SK-MEL-5 (cell line): ENCODE measurements around the gene ACKR2. TPM values are rescaled to one million over a fixed set of nuclear protein-coding genes. Genes with fewer than 3 reads are reported as not detected.

Source experiments
- DNase-seq: peaks from one replicate; pipeline ENCODE4 v3.0.0-alpha.2; 2016; ENCODE audit warnings: low read depth, low spot score
- in situ Hi-C: cut with HindIII; loops from 2 replicates; pipeline ENCODE4 v1.10.0; 2016; ENCODE audit warnings: low sequenced_read_pairs, high pct_unique_total_duplicates, low pct_unique_long_range_greater_than_20kb
- total RNA-seq: library from RNA; depleted of rRNA; stranded (reverse); fragments of >200 nt; shearing (Covaris generic); gene quantifications from 2 replicates; pipeline ENCODE4 v1.2.3, GENCODE V29; 2014

Gene ACKR2
- total RNA-seq, 1 experiment from 2014 or later = not detected

DNA sequence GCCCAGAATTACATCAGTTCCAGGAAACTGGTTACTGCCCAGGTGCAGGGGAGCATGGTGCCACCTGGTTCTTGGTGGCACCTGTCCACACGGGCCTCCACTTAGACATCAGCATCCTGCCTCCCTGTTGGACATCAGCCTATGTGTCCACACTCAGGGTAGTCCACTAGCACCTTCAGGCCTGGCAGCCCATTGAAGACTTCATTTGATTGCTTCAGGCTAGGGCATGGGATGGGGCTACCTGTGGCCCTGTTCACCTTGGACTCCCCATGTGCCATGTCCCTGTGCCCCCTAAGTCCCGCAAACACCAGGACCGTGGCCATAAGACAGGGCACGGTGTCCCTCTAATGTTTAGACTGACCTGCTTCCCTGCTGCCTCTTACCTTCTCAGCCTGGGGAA lies 35.6 kb downstream of the ACKR2 start:
- in situ Hi-C loops = no loop called here
- DNase-seq = no peak

DNA sequence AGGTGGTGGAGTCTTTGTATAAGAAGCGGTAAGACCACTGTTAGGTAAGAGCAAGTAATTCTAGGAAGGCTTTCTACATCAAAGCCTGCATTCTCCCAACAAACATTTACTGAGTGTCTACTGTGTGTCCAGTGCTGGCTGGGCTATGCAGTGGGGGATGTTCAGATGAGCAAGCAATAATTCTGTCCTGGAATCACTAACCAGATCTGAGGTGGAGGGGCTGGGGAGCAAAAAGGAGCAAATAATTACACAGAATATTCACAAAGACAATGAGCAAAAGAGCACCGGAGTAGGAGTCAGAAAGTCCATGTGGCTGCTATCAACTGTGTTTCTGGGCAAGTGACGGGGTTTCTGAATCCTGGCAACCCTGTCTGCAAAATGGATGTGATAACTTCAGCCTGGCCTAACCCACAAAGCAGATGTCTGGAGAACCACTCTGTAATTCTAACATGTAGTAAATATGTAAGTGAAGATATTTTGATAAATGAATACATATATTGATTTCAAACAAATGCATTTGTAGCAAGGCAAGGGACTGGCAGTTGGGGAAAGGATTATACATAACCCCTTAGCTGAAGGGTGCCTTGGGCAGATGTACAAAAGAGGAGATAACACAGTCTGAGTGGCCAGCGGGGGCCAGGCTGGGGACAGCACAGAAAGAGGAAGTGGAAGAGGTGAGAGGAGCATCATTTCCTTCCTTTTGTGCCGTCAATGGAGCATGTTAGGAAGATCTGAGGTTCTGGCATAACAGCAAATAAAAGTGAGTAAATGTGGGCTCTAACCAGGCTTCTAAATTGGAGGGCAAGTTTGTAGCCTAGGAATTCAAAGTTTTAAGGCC lies 37.7 kb downstream of the ACKR2 start:
- DNase-seq = no peak
- in situ Hi-C loops = no loop called here

DNA sequence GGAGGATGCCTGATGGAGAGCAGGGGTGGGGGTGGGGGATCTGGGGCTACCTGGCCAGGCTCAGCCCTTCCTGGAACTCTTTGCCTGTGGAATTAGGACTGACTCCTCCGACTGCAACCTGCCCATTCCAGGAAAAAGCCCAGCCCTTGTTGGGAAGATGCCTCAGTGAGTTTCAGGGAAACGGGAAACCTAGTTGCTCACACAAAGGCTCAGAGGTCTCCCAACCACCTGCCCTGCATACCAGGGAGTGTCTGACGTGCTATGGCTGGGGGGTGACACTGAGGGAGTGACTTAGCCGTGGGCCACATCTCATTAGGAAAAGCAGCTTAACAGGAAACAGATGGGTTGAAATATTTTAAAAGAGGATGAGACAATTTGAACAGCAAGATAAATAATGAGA lies 38.5 kb downstream of the ACKR2 start:
- no peak for DNase-seq
- in situ Hi-C loops = no loop called here

DNA sequence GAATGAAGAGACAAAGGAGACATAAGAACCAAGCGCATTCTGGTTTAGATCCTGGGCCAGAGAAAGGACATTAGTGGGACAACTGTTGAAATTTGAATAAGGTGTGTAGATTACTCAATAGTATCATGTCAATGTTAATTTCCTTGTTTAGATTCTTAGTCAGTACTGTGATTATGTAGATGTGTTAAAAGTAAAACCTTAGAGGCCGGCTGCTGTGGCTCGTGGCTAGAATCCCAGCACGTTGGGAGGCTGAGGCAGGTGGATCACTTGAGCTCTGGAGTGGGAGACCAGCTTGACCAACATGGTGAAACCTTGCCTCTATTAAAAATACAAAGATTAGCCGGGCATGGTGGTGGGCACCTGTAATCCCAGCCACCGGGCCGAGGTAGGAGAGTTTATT lies 39.8 kb downstream of the ACKR2 start:
- in situ Hi-C loops = no loop called here
- DNase-seq = no peak

DNA sequence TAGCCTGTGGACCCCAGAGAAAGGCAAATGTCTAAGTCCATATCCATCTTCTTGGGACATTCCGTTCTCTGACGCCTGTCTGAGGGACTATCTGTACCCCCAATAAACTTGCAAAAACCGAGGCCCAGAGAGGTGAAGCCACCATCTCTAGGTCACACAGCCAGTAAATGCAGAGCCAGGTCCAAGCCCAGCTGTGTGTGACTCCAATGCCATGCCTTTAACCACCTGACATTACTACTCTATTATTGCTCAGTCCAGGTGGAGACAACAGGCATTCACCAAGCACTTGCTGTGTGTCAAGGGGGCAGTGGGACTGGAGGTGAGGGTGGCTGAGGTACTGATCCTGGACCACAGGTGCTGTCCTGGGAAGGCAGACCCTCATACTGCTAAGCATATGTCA lies 41.0 kb downstream of the ACKR2 start:
- no peak for DNase-seq
- in situ Hi-C loops = no loop called here

DNA sequence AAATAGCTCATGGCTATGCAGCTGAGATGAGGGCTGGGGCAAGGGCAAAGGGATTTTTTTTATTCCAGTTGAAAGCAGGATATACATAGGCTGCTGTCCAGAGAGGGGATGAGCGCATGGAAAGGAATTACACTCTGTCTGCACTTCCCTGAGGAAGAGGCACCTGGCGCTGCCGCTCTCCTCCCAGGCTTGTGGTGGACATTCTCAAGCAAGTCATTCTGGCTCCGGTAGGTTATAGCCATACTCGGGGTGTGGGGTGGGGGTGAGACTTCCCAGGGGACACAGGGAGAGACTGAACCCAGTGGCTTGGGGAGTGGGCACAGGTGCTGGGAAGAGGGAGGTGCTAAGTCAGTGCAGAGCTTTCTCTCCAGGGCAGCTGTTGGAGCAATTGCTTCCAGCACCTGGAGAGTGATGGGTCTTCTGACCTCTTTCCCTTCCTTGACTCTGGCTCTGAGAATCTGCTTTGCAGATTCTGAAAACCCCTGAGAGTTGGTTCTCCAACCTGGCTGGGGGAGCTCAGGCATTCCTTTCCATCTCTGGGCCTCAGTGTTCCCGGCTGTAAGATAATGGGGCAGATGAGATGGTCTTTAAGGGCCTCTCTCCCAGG lies 42.1 kb downstream of the ACKR2 start:
- in situ Hi-C loops = no loop called here

DNA sequence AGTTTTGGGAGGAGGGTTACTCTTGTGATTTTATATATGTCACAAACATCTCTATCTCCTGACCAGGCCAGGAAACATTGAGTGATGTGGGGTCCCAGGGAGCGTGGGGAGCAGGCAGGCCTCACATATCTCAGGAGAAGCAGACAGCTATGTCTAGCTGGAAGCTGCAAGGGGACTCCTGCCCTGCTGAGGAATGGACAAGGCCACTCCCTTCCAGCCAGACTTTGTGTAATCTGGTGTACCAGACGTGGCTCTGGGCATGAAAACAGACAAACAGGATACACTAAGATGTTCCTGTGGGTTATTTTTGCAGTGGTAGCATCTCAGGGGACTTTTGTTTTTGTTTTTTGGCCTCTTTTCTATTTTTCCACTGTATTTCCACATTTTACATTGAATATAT lies 43.2 kb downstream of the ACKR2 start:
- in situ Hi-C loops = no loop called here
- DNase-seq = no peak

More for the DNA sequence above, 42.1 kb downstream of the ACKR2 start:
- no peak for DNase-seq

DNA sequence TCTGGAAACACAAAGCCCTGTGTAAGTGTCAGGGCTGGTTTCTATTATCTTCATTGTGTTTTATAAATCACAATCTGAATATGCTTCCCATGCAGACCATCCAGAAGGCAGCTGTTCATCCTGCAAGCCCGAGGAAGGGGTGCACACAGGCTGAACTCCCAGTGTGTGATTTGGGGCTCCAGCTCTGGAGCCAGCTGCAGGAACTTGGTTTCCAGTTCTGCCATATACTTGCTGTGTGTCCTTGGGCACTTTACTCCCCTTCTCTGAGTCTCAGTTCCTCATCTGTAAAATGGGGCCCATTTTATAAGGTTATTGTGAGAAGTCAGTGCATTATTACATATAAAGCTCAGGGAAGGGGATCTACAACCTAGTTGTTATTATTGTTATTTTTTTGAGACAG lies 43.8 kb downstream of the ACKR2 start:
- in situ Hi-C loops = no loop called here
- DNase-seq = no peak

DNA sequence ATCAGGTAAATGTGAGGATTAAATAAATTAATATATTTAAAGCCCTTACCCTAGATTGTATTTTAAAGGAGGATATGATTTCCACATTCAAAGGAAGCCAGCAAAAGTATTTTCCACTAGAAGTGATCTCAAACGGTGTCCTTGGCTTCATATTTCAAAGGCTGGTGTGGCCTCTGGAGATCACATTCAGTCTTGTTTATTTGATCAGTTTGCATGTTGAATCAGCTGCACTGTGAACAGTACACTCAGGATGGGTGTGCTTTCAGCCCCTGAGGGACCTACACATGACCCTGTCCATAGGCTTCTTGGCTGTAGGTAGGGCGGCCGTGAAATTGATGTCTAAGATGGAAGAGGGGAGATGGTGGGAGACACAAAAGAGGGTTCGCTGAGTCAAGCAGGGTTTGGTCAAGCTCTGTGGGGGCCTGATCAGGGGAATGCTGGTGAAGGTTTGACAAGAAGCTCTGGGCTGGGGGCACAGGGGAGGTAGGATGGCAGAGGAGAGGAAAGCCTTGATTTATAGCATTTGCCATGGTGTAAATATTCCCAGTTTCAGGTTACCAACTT lies 44.6 kb downstream of the ACKR2 start:
- no peak for DNase-seq
- in situ Hi-C loops = no loop called here

DNA sequence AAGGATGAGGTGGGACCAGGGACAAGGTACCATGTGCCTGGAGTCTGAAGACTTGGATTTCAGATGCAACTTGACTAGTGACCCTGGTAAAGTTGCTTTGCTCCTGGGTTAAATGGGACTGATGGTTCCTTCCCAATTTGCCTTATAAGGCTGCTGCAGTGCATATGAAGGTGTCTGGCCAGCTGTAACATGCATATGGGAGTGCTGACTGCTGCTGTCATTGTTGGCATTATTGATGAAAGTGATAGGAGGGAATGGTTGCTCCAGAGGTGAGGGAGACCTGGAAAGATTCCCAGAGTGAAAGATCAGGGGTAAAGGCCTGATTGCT lies 45.9 kb downstream of the ACKR2 start:
- in situ Hi-C loops = no loop called here
- DNase-seq = no peak

DNA sequence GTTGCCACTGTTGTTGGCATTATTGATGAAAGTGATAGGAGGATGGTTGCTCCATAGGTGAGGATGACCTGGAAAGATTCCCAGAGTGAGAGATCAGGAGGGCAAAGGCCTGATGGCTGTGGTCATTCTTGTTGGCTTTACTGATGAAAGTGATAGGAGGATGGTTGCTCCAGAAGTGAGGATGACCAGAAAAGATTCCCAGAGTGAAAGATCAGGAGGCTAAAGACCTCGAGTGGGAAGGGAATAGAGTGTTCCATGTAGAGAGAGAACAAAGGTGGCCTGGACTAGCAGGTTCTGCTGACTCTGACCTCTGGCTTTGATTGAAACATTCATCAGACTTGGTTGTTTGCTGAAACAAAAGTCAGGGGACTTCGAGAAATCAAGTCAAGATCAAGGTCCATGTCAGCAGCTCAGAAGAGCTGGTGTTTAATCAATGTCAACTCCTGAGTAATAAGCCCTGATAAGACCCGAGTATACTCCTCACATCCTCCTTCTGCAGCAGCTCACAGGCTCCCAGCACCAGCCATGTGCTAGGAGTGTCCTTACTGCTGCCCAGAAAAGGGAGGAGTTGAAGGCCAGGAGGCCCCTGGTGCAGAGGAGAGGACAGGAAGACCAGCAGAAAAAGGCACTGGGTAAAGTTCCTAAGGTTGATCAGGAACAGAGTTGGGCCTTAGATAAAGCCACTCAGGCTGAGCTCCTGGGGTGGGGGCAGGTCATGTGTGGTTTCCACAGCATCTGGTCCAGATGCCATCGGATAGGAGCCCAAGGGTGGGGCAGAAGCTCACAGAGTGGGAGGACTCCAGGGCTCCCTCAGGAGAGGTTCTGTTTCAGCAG lies 46.5 kb downstream of the ACKR2 start:
- in situ Hi-C loops = no loop called here
- DNase-seq = no peak

DNA sequence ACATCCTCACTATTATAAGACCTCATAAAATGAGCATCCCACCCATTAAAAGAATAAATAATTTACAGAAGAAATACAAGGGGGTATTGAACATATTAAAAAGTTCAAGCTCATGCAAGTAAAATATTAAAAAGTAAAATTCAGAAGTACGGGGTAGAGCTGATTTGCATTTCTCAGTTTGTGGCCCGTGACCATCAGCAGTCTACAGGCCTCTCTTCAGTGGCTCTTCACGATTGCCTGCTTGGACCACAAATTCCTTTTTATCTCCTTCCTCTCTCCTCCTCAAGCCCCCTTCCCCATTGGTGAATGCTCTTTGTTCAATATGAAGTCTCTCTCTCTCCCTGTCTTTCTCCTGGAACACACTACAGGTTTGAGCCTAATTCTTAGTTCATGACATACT lies 47.3 kb downstream of the ACKR2 start:
- no peak for DNase-seq
- in situ Hi-C loops = no loop called here

DNA sequence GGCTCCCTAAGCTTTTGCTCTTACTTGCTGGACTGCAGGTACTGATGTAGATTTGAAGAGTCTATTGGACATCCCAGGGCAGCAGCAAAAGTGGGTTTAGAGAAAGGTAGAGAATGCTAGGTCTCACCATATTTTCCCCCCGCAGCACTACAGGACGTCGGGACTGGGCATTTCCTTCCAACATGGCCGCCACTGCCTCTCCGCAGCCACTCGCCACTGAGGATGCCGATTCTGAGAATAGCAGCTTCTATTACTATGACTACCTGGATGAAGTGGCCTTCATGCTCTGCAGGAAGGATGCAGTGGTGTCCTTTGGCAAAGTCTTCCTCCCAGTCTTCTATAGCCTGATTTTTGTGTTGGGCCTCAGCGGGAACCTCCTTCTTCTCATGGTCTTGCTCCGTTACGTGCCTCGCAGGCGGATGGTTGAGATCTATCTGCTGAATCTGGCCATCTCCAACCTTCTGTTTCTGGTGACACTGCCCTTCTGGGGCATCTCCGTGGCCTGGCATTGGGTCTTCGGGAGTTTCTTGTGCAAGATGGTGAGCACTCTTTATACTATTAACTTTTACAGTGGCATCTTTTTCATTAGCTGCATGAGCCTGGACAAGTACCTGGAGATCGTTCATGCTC lies 55.2 kb downstream of the ACKR2 start:
- no peak for DNase-seq
- in situ Hi-C loops = no loop called here

DNA sequence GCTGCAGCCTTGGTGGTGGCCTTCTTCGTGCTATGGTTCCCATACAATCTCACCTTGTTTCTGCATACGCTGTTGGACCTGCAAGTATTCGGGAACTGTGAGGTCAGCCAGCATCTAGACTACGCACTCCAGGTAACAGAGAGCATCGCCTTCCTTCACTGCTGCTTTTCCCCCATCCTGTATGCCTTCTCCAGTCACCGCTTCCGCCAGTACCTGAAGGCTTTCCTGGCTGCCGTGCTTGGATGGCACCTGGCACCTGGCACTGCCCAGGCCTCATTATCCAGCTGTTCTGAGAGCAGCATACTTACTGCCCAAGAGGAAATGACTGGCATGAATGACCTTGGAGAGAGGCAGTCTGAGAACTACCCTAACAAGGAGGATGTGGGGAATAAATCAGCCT lies 56.0 kb downstream of the ACKR2 start:
- no peak for DNase-seq
- in situ Hi-C loops = no loop called here

DNA sequence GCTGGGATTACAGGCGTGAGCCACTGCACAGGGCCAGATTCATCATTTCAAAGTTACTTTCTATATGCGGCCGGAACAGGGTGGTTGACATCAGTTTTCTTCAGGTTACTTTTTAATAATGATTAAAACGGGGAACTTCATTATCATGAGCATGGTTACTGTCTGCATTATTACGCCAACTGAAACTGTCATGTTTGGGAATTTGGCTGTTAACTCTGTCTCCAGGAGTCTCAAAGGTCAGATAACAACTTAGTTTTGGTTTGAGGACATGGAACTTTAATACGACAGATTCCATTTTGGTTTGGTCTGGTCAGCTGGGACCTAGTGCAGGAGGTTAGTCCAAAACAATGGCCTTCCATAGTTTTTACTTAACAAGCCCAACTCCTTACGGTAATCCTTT lies 57.9 kb downstream of the ACKR2 start:
- DNase-seq = no peak
- in situ Hi-C loops = no loop called here

DNA sequence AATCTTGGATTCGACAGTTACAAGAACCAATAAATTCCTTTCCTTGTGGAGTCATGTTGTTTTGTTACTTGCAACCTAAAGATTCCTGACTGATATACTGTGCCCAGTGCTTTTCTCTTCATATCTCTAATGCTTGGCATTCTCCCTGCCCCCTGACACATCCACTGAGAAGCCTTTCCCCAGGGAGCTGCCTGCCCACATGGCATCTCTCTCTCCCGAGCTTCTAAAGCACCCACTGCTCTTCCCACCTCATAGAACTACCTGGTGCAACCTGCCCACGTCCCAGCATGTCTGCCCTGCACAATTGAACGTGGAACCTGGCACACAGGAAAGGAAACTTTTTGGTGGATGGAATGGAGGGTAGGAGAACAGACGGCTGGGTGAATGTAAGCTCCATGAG lies 59.6 kb downstream of the ACKR2 start:
- DNase-seq = no peak
- in situ Hi-C loops = no loop called here

DNA sequence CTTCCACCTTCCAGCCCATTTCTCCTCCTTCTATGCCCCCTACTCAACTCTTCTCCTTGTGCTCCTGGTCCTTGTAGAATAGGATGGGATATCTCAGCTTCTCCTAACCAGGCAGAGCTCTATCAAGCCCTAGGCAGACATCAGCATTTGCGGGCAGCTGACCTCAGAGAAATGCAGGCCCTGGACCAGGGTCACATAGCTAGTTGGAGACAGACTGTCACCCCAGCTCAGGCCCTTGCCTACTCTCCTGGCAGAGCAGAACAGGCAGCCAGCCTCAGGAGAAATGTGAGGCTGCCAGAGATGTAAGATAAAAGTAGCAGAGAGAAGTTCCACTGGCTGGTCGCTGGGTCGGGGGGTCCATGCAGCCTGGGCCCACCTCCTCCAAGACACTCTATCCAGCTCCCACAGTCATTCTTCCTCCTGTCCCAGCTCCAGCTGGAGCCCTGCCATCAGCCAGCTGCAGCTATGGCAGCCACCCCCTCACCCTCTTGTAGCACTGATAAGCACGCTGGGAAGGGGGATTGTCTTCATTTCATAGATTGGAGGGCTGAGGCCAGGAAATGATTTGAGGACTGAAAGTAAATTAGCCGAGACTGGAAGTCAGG lies 62.4 kb downstream of the ACKR2 start:
- in situ Hi-C loops = no loop called here
- DNase-seq = no peak

DNA sequence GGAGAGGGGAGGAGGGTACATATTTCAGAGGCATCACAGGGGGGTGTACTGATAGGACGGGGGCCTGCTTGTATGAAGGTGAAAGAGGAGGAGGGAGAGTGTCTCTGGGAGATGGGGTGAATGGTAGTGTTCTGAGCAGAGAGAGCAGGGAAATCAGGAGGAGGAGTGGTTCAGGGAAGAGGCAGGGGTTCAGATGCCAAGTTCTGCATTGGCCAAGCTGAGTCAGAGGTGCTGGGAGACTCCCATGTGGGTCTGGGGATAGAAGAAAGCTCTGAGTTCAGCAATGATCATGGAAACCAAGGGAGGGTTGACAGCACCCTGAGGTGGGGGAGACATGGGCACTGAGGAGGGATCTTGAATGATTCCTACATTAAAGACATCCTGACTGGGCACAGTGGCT lies 63.5 kb downstream of the ACKR2 start:
- in situ Hi-C loops = no loop called here
- DNase-seq = no peak
